ENCODE data around the gene RAD51B. TPM values are rescaled to one million over a fixed set of nuclear protein-coding genes. Genes with fewer than 3 reads are reported as not detected.
"Not testable (repeated sequence)": the region's sequence is repeated elsewhere in the genome, so short reads cannot be mapped to it uniquely, and the experiment has no call there.

RAD51B gene
- total RNA-seq, 2 experiments from 2014 or later = 43.6 to 50.7 TPM

- POLR2A ChIA-PET = no interaction called here
- ATAC-seq (ENCODE audit: low read depth) = no peak
- H3K27ac Mint-ChIP-seq = no peak overlapping the region
- H3K9me3 Mint-ChIP-seq = no peaks in the 10 kb centered on the region
- no peak overlapping the region for H3K4me3 Mint-ChIP-seq
- no peak for DNase-seq
- H3K4me1 Mint-ChIP-seq = no peaks in the 10 kb centered on the region
- H3K36me3 Mint-ChIP-seq = peaks cover 3% of the 10 kb centered on the region
- H3K27me3 Mint-ChIP-seq = no peaks in the 10 kb centered on the region
Observed at GRCh38 chr14:67975470-67975869, 155.9 kb downstream of the RAD51B start.

GRCh38 chr14:67977434-67978034, 158.0 kb downstream of the RAD51B start:
- no peaks in the 10 kb centered on the region for H3K4me1 Mint-ChIP-seq
- H3K36me3 Mint-ChIP-seq = peaks cover 3% of the 10 kb centered on the region
- POLR2A ChIA-PET = no interaction called here
- ATAC-seq (ENCODE audit: low read depth) (no peak), DNase-seq (no peak)
- no peaks in the 10 kb centered on the region for H3K27me3 Mint-ChIP-seq
- no peak overlapping the region for H3K27ac Mint-ChIP-seq
- no peak overlapping the region for H3K4me3 Mint-ChIP-seq
- no peaks in the 10 kb centered on the region for H3K9me3 Mint-ChIP-seq

GRCh38 chr14:67978749-67979148, 159.2 kb downstream of the RAD51B start:
- H3K4me1 Mint-ChIP-seq = no peaks in the 10 kb centered on the region
- no peak overlapping the region for H3K27ac Mint-ChIP-seq
- no peak for ATAC-seq (ENCODE audit: low read depth)
- peaks cover 3% of the 10 kb centered on the region for H3K36me3 Mint-ChIP-seq
- POLR2A ChIA-PET = no interaction called here
- H3K27me3 Mint-ChIP-seq = no peaks in the 10 kb centered on the region
- DNase-seq = no peak
- H3K9me3 Mint-ChIP-seq = no peaks in the 10 kb centered on the region
- H3K4me3 Mint-ChIP-seq = no peak overlapping the region

GRCh38 chr14:67982711-67983608, 163.4 kb downstream of the RAD51B start:
- no peaks in the 10 kb centered on the region for H3K27me3 Mint-ChIP-seq

GRCh38 chr14:67984274-67984673, 164.7 kb downstream of the RAD51B start:
- peaks cover 2% of the 10 kb centered on the region for H3K36me3 Mint-ChIP-seq
- ATAC-seq (ENCODE audit: low read depth) (no peak), DNase-seq (no peak)
- H3K27ac Mint-ChIP-seq = no peak overlapping the region
- POLR2A ChIA-PET = no interaction called here
- H3K4me1 Mint-ChIP-seq = no peaks in the 10 kb centered on the region
- no peaks in the 10 kb centered on the region for H3K9me3 Mint-ChIP-seq
- no peaks in the 10 kb centered on the region for H3K27me3 Mint-ChIP-seq
- no peak overlapping the region for H3K4me3 Mint-ChIP-seq

More at GRCh38 chr14:67982711-67983608, 163.4 kb downstream of the RAD51B start:
- Mint-ChIP-seq H3K4me3 (no peak overlapping the region), H3K9me3 (no peaks in the 10 kb centered on the region), H3K27ac (no peak overlapping the region), H3K36me3 (peaks cover 2% of the 10 kb centered on the region), H3K4me1 (no peaks in the 10 kb centered on the region)
- POLR2A ChIA-PET = no interaction called here
- ATAC-seq (ENCODE audit: low read depth) (no peak), DNase-seq (no peak)

- Mint-ChIP-seq H3K36me3 (peaks cover 2% of the 10 kb centered on the region), H3K9me3 (no peaks in the 10 kb centered on the region), H3K27me3 (no peaks in the 10 kb centered on the region), H3K27ac (no peak overlapping the region), H3K4me3 (no peak overlapping the region), H3K4me1 (no peaks in the 10 kb centered on the region)
- DNase-seq (no peak), ATAC-seq (ENCODE audit: low read depth) (no peak)
- POLR2A ChIA-PET = no interaction called here
Observed at GRCh38 chr14:67986131-67986841, 166.7 kb downstream of the RAD51B start.

- ATAC-seq (ENCODE audit: low read depth) (no peak), DNase-seq (no peak)
- no peaks in the 10 kb centered on the region for H3K27me3 Mint-ChIP-seq
- POLR2A ChIA-PET = no interaction called here
- peaks cover 2% of the 10 kb centered on the region for H3K36me3 Mint-ChIP-seq
- no peak overlapping the region for H3K27ac Mint-ChIP-seq
- no peak overlapping the region for H3K4me3 Mint-ChIP-seq
- no peaks in the 10 kb centered on the region for H3K4me1 Mint-ChIP-seq
- H3K9me3 Mint-ChIP-seq = no peaks in the 10 kb centered on the region
Observed at GRCh38 chr14:67987606-67988005, 168.0 kb downstream of the RAD51B start.

GRCh38 chr14:67988210-67988609, 168.6 kb downstream of the RAD51B start:
- not testable (repeated sequence) for H3K36me3 Mint-ChIP-seq; ATAC-seq (ENCODE audit: low read depth); H3K27ac Mint-ChIP-seq; H3K4me3 Mint-ChIP-seq; H3K9me3 Mint-ChIP-seq; DNase-seq; H3K4me1 Mint-ChIP-seq; H3K27me3 Mint-ChIP-seq
- POLR2A ChIA-PET = interaction anchor here (0.6 kb wide), 1 partner anchor 1246 kb away, joined by 4 read pairs; no protein-coding TSS in a partner anchor

- no peak for DNase-seq
- H3K4me1 Mint-ChIP-seq = no peaks in the 10 kb centered on the region
- no peaks in the 10 kb centered on the region for H3K27me3 Mint-ChIP-seq
- no peak overlapping the region for H3K4me3 Mint-ChIP-seq
- POLR2A ChIA-PET = no interaction called here
- no peak for ATAC-seq (ENCODE audit: low read depth)
- H3K9me3 Mint-ChIP-seq = no peaks in the 10 kb centered on the region
- no peak overlapping the region for H3K27ac Mint-ChIP-seq
- peaks cover 2% of the 10 kb centered on the region for H3K36me3 Mint-ChIP-seq
Observed at GRCh38 chr14:67990576-67990975, 171.0 kb downstream of the RAD51B start.

GRCh38 chr14:67994531-67994930, 175.0 kb downstream of the RAD51B start:
- no peaks in the 10 kb centered on the region for H3K9me3 Mint-ChIP-seq
- H3K4me1 Mint-ChIP-seq = no peaks in the 10 kb centered on the region
- H3K27ac Mint-ChIP-seq = no peak overlapping the region
- POLR2A ChIA-PET = no interaction called here
- peaks cover 2% of the 10 kb centered on the region for H3K27me3 Mint-ChIP-seq
- ATAC-seq (ENCODE audit: low read depth) (no peak), DNase-seq (no peak)
- H3K4me3 Mint-ChIP-seq = no peak overlapping the region
- H3K36me3 Mint-ChIP-seq = peaks cover 2% of the 10 kb centered on the region

- H3K9me3 Mint-ChIP-seq = no peaks in the 10 kb centered on the region
- no peak overlapping the region for H3K27ac Mint-ChIP-seq
- ATAC-seq (ENCODE audit: low read depth) = no peak
- POLR2A ChIA-PET = no interaction called here
- H3K27me3 Mint-ChIP-seq = peaks cover 2% of the 10 kb centered on the region
- DNase-seq = no peak
- peaks cover 2% of the 10 kb centered on the region for H3K36me3 Mint-ChIP-seq
- H3K4me1 Mint-ChIP-seq = no peaks in the 10 kb centered on the region
- no peak overlapping the region for H3K4me3 Mint-ChIP-seq
Observed at GRCh38 chr14:67996235-67996634, 176.7 kb downstream of the RAD51B start.

GRCh38 chr14:67998834-67999233, 179.3 kb downstream of the RAD51B start:
- POLR2A ChIA-PET = no interaction called here
- no peaks in the 10 kb centered on the region for H3K4me1 Mint-ChIP-seq
- no peak for DNase-seq
- ATAC-seq (ENCODE audit: low read depth) = no peak
- peaks cover 3% of the 10 kb centered on the region for H3K9me3 Mint-ChIP-seq
- no peak overlapping the region for H3K27ac Mint-ChIP-seq
- H3K36me3 Mint-ChIP-seq = peaks cover 3% of the 10 kb centered on the region
- no peak overlapping the region for H3K4me3 Mint-ChIP-seq
- H3K27me3 Mint-ChIP-seq = peaks cover 2% of the 10 kb centered on the region

GRCh38 chr14:67999290-67999689, 179.7 kb downstream of the RAD51B start:
- DNase-seq (no peak), ATAC-seq (ENCODE audit: low read depth) (no peak)
- Mint-ChIP-seq H3K27me3 (peaks cover 2% of the 10 kb centered on the region), H3K4me1 (no peaks in the 10 kb centered on the region), H3K4me3 (no peak overlapping the region), H3K9me3 (peaks cover 3% of the 10 kb centered on the region), H3K36me3 (peaks cover 3% of the 10 kb centered on the region), H3K27ac (no peak overlapping the region)
- POLR2A ChIA-PET = no interaction called here
